Stimulated activated CD4-positive, alpha-beta T cell treated with anti-CD3 and anti-CD28 coated beads, TNF-alpha, amount 100 ng/mL, for 1 hour (primary cell): ENCODE measurements around the gene C16orf78.

Source experiments
- DNase-seq, 3 donors: peaks; one replicate each; pipeline ENCODE4 v3.0.0-alpha.2; 2020; ENCODE audit warnings: low read depth in 3 of 3, low spot score in 1 of 3

Gene C16orf78

DNA sequence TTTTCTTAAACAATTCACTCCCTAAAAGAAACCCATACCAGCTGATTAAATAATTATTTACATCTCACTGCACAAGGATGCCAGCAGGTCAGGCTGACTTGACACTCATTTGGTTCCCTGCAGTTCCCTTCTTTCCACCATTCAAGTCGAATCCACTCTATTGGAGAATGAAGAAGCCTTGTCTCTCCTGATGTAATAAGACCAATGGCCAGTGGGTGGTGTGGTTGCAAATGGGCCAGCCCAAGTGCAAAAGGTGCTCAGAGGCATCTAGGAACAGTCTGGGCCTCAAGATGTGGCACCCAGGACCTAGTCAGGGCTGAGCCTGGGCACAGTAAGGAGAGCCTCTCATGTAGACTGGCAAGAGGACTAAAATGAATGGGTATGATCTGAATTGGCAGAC, 9.3 kb downstream of the C16orf78 start:
- DNase-seq, result no peak

DNA sequence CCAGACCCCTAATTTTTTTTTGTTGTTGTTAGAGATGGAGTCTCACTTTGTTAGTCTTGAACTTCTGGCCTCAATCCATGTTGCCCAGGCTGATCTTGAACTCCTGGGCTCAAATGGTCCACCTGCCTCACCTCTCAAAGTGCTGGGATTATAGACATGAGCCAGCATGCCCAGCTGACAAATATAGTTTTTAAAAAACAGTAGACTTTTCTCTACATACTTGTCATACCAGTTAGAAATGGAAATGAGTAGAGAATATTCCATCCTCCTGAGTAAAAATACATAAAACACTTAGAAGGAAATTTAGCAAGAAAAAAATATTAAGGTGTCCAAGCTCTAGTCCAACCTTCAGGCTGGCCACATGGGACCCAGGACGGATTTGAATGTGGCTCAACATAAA, 21.4 kb downstream of the C16orf78 start:
- DNase-seq, result no peak

DNA sequence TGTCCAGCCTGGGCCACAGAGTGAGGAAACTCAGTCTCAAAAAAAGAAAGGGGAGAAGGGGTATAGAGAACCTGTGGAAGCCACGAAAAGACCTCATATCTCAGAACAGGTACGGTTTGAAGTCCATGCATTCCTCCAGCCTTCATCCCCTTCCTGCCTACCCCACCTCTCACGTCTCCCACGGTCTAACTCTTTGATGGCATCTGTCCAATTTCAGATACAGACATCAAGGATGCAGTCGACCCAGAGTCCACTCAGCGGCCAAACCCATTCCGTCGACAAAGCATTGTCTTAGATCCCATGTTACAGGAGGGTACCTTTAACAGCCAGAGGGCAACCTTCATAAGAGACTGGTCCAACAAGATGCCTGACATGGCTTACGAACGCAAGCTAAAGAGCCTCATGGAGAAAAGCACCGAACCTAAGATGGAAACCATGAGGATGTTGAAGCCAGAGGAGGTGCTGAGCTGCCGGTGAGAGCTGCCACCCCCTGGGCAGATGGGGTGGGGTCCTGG, 22.7 kb downstream of the C16orf78 start:
- no peak for DNase-seq

DNA sequence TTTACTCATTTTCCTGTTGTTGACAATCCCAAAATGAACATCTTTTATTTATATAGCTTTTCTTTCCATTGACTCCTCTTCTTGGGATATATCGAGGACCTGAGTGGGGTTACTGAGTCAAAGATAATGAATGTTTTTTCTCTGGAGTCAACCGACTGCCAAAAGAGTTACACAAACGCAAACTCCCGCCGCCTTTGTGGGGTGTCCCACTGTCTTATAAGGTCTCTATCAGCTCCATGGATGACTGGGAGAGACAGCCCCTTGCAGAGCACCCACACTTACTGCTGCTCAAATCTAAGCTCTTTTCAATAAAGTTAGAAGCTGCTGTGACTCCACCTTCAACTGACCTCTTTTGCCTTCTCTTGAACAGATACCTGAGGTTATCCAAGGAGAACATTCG, 25.2 kb downstream of the C16orf78 start:
- DNase-seq, result no peak

DNA sequence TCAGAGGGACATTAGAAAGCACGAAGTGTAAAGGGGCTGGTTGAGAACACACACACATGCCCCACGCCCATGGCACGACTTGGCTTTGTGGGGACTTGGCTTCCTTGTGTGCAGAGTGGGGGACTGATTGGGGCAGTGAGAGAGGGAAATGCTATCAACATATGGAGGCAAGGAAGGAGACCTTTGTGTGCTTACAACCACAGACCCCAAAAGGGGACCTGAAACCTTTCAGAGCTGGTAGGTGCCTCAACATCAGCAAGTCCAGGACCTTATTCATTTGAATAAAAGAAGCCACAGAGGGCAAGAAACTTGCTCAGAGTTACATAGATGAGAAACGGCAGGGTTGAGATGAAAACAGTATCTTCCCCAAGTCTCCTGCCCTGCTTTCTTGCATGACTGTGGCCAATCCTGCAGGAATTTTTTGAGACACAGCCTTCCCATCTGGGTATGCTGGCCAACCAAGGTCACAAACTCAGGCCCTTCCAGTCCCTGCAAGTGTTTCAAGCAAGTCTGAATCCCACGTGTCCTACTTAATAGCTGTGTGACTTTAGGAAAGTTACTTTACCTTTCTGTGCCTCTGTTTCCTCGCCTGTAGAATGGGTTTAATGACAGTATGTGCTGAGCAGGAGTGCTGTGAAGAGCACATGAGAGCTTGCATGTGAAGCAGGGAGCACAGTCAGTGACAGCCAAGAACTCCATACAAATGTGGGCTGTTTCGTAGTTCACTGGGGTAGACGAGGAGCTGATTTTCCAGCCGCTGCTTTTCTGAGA, 26.2 kb downstream of the C16orf78 start:
- DNase-seq, result no peak

DNA sequence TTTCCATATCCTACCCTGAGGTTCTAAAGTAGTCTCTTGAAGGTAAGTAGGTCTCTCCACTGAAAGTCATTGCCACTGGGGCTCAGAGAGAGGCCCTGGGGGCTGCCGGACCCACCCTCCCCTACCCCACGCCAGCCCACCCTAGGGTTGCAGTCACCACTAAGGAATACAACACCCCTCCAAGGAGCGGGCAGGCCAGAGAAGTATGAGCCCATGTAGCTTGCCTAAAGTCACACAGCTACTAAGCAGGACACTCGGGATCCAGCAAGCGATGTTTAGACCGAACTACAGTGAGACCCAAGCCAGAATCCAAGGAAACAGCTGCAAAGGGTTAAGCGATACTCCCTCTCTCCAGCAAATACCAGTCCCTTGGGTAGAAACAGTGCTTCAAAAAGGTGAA, 27.0 kb downstream of the C16orf78 start:
- DNase-seq, result no peak

DNA sequence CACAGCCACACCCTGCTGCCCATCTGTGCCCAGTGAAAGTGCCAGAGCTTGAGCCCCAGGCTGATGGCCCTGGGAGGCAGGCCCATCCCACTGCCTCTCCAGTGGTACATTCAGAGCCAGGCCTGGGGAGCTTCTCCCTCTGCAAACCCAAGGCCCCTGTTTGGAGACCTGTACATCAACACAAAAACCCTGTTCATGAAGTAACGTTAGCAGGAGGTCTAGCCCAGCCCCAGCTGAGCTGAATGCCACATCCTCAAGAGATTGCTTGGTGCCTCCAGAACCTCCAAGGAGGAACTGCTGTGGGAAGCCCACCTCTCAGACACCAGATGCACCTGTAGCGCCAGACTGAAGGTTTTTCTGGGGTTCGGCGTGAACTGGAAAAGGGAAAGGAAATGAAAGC, 31.5 kb downstream of the C16orf78 start:
- DNase-seq, result no peak

DNA sequence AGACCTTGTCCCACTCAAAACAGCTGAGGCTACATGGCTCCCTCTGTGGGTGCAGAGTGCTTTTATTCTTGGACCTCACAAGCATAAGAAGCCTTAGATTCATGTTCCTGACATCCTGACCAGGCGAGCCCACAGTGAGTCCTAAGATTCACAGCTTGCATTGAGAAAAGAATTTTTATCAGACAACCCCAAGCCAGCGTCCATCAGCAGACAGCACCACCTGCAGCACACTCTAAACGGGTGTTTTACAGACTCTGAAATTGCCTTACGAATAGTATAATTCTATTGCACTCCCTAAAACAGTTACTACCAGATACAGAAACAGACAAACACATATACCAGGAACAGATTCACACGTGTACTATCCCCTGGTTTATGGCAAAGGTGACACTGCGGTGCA, 31.9 kb downstream of the C16orf78 start:
- no peak for DNase-seq

DNA sequence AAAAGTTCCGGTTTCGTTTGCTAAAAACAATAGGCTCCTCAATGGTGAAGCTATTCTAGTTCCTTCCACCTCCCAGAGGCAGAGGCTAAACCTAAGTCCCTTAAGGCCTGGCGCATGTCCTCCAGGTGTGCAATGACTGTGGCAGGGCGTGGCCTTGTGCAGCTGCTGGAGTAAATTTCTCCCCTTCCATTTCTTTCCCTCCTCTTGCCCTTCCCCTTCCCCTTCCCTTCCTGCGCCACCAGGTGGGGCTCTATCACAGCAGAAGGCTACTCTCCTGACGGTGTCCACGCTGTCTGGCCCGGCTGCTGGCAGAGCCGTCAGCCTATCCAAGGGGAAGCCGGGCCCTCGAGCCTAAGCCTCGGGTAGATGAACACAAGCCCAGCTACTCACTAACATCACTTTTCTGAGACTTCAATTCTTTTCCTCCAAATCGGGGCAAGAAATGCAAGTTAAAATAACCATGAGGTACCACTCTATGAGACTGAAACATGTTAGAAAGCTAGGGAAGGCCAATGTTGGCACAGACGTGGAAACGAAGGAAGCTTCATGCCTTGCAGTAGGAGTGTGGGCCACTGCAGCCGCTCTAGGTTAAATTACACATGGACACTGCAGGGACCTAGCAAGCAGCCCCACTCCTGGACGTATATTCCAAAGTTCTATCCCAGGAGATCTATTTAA, 34.4 kb downstream of the C16orf78 start:
- peak in 2 of 3 donors; percentile 28 to 39 for DNase-seq

DNA sequence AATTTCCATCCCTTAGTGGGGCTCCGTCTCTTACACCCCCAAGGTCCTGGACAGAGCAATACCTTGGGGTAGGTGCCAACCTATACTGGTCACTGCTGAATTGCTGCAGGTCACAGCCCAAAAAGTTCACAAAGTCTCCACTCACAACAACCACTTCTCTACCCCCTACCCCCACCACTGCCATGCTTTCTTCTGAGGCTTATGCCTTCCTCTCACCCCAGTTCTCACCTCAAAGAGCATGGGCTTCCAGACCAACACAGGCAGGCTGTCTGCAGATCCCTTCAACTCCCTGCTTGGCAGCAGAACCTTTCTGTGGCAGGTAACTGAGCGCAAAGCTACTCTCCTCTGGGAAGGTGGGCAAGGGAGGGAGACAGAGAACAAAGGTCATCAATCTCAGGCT, 35.5 kb downstream of the C16orf78 start:
- no peak for DNase-seq

DNA sequence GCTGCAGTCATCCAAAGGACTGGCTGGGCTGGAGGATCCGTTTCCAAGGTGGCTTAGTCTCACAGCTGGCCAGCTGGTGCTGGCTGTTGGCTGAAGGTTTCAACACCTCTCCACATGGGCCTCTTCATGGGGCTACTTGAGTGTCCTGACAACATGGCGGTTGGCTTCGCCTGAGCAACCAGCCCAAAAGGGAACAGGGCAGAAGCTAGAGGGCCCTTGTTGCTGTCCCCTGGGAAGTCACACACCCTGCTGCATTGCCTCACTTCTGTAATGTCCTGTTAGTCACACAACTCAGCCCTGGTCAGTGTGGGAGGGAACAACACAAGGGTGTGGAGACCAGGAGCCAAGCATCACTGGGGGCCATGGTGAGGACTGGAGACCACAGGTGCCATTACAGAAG, 36.6 kb downstream of the C16orf78 start:
- no peak for DNase-seq

DNA sequence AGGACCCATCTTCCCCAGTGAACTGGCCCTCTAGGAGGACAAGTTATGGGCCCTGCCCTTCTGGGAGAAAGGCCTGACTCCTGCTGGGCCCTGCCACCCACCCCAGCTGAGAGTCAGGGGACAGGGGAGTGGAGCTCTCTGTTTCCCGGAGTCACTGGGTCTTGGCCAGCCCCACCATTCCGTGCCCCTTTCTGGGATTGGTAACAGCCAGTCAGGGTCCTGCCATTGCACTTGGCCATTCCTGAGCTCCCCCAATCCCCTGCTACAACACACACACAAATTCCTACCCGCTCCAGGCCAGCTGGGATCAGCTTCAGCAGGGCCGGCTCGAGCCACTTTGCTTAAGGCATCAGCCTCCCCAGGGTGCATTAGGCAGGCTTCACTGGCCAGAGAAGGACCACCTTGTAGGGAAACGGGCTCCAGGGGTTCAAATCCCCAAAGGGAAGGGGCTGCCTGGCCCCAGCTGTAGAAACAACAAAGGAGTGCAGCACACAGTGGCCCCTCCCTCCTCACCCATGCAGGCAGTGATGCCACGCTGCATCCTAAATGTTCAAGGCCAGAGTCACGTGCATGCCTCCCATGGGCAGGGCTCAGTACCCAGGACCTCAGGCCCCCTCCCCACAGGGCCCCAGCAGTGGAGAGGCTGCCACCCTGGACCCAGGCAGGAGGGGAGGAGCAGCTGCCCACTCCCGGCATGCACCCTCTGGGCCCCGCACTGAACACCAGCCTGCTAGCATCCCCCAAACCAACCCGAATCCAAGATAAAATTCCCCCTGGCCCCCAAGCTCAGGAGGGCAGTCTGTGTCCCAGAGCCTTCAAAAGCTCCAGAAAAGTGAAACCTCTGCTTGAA, 37.7 kb downstream of the C16orf78 start:
- no peak for DNase-seq

DNA sequence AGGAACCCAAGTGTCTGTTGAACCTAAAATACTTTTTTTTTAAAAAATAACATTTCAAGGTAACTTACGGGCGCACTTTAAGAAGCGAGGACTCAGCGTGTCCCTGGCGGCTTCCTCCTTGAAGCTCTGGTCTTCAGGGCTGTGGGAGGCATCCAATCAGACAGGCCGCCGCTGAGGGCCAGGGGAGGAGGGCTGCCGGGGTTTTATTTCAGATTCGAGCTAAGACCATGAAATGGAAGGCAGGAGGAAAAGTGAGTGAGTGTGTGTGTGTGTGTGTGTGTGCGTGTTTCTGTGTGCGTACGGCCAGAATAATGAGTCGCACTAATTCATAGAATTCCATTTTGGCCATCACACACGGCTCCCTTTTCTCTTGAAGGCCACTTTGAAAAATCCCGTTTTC, 41.1 kb downstream of the C16orf78 start:
- DNase-seq, result no peak

DNA sequence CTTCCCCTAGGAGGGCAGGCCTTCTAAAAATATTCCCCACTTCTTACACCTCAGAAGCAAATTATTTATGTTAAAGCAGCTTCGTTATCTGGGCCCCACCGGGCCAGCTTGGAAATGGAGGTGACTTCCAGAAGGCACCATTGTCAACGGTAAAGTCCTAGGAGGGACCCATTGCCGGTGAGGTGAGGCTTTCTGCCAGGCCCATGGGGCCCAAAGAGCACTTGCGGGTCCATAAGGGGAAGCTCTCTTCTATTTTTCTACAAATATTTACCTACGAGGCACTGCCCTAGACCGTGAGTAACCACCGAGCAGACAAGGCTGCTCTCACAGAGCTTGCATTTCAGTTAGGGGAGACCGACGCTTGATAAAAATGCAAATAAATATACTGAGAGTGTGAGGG, 41.5 kb downstream of the C16orf78 start:
- DNase-seq, result no peak

DNA sequence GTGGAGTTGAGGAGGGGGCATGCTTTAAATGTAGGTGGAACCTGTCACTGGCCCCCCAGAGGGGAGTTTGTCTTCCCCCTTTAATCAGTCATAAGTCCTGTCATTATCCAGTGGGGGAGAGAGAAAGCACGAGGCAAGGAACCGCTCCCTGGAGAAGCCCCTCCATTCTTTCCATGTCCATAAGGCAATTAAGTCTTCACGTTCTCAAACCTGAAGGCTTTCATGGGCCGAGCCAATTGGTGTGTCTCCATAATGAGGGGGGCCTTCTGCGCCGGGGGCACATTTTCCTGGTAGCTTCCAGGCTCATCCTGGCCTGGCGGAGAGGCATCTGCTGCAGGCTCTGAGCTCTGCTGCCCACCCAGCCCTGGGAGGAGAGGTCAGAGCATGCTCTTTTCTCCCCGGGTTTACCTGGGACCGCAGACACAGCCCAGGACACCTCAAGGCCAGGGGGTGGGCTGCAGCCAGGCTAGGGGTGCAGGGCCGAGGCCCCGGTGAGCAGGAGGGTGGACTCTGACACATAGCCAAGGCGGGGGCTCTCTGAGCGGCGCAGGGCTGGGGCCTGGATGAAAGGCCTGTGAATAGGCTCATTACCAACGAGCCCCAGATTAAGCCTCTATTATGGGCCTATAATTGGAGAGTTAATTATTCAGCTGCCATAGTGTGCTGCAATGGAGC, 42.5 kb downstream of the C16orf78 start:
- DNase-seq, result no peak

DNA sequence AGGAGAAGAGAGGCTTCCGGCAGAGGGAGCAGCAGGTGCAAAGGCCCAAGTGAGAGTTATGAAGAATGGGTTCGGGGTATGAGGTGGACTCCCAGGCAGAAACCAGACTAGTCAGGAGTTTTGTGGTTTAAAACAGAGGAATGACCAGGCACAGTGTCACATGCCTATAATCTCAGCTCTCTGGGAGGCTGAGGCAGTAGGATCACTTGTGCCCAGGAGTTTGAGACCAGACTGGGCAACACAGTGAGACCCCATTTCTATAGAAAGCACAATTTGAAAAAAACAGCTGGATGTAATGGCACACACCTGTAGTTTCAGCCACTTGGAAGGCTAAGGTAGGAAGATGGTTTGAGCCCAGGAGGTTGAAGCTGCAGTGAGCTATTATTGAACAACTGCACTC, 43.8 kb downstream of the C16orf78 start:
- DNase-seq, result no peak

DNA sequence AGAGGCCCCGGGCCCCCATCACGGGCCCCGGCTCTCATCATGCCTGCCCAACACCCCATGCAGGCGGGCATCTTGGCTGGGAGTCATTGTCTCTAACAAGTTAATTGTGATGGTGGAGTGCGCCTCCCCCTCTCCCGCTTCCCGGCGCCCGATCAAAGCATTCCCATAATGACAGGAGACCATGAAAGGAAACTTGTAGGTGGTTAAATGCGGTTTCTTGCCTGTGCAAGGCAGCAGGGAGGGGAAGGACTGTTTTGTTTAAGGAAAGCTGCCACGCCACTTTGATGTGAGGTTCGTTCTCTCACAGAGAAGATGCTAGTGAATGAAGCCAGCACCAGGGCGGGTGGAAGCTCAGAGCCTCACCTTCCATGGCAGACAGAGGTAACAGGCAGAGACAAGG, 45.4 kb downstream of the C16orf78 start:
- DNase-seq, result no peak

DNA sequence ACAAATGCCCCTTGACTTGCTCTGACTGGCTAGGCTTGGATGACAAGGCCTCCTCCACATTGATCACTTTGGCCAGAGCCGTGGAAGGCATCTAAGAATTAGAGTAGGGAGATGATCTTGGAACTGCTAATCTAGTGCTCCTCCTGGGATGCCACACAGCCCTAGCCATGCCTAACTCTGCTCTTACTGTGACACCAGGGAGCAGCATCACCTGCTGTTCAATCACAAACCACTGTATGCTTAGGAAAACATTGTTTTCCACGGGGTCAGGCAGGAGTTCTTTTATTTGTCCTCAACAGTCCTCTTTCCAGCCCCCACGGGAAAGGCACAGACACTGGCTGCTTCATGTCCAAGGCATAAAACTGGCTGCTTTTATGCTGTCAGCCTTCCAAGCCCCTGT, 46.3 kb downstream of the C16orf78 start:
- no peak for DNase-seq

DNA sequence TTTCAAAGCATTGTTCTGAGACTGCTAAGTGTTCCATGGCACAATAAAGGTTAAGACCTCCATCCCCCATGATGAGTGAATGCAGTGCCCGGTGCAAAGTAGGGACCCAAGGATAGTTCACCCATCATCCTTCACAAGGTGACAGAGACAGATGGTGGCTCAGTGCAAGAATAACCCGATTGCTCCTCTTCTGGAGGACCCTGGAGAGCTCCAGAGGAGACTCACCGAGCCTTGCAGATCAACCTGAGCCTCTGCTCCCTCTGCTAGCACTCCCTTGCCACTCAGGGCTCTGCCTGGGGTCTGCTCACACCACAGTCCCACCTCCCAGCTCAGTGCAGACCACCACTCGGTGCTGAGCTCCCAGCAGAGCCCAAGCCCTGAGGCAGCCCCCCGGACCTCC, 49.3 kb downstream of the C16orf78 start:
- DNase-seq, result no peak

DNA sequence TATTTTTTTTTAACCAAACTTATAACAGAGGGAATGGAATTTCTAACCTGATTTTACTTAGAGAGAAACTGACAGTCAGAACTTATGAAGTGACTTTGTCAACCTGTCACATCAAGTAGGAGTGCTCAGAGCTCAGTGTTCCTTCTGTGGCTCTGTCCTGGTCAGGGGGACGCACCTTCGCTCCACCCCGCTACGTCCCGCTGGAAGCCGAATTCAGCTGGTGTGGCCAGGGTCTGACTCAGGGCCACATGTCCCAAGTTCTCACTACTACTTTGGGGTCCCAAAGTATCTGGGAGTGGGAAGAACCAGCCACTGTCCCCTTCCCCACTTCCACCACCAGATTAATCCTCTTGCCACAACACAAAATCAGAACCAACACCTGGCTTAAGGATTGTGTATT, 51.4 kb downstream of the C16orf78 start:
- no peak for DNase-seq

DNA sequence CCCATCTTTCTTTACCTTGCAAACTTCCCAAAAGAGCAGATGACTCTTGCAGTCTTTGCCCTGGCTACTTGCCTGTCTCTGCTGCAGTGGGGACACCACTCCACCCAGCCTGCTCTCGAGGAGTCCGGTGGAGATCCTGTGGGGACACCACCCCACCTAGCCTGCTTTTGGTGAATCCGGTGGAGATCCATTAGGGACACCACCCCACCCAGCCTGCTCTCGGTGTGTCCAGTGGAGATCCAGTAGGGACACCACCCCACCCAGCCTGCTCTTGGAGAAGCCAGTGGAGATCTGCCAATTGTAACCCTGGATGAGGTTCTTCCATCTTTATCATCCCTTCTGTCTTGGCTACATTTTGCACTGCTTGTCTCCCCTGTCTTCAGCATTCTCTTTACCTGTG, 54.2 kb downstream of the C16orf78 start:
- no peak for DNase-seq
